ENCODE data around the gene RUBCNL. TPM values are rescaled to one million over a fixed set of nuclear protein-coding genes. Genes with fewer than 3 reads are reported as not detected.

The RUBCNL gene
- total RNA-seq, 2 donors from 2014 or later, result 2.1 to 2.3 TPM

DNA sequence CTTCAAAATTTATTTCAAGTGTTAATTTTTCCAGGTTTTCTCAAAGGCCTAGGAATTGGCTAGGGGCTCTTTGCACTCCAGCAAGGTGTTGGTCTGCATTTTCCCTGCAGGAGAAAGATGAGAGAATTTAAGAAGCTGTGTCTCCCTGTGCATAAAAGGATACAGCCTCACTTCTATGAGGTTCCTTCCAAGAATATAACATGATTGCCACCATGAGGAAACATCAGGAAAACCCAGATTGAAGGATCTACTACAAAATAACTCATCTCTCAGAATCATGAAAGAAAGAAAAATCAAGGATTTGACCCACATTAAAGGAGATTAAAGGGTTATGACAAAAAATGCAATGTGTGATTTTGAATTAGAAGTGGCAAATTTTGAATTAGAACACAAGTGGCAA is 69.9 kb downstream of the RUBCNL start:
- DNase-seq, result no peak
- no peak for ATAC-seq
- Histone ChIP-seq H3K27me3 (no peaks in the 10 kb centered on the region), H3K4me3 (no peak overlapping the region), H3K36me3 (replicated peaks in 1 of 2; ENCODE audit: insufficient read depth in 1 of 2, low read depth in 2 of 2) (no peaks in the 10 kb centered on the region), H3K27ac (no peak overlapping the region), H3K9me3 (no peaks in the 10 kb centered on the region), H3K4me1 (no peaks in the 10 kb centered on the region)
- no peak for TF ChIP-seq CTCF (IDR thresholded peaks at IDR 0.05)
- no peak for TF ChIP-seq POLR2A (IDR thresholded peaks at IDR 0.05)
- intact Hi-C loops (cut with DNase I), result no loop called here

- Histone ChIP-seq H3K36me3 (replicated peaks in 1 of 2; ENCODE audit: insufficient read depth in 1 of 2, low read depth in 2 of 2) (no peaks in the 10 kb centered on the region), H3K4me3 (no peak overlapping the region), H3K9me3 (no peaks in the 10 kb centered on the region), H3K27me3 (no peaks in the 10 kb centered on the region), H3K27ac (no peak overlapping the region), H3K4me1 (no peaks in the 10 kb centered on the region)
- DNase-seq (no peak), ATAC-seq (no peak)
- TF ChIP-seq CTCF (IDR thresholded peaks at IDR 0.05) (no peak), POLR2A (IDR thresholded peaks at IDR 0.05) (no peak)
- WGBS, 2 donors, result 67 to 74% methylated on average over 6 of the region's 6 CpGs
- intact Hi-C loops (cut with DNase I), result no loop called here
These were observed 71.5 kb downstream of the RUBCNL start for GRCh38 chr13:46315491-46316075.

DNA sequence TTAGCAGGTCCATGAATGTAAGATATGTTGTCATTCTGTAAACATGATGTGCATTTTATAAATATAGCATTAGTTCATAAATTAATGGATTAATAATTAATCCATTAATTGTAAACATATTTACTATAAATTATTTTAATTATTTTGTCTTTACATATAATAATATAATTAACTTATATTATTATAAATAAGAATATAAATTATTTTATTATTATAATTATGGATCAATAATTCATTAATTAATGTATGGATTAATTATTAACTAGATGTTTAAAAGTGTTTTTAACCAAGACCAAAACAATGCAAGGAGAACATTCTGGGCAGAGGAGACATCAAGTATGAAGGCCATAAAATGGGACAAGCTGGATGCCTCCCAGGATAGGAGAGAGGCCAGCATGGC is 72.0 kb downstream of the RUBCNL start:
- Histone ChIP-seq H3K27me3 (no peaks in the 10 kb centered on the region), H3K4me3 (no peak overlapping the region), H3K27ac (no peak overlapping the region), H3K36me3 (replicated peaks in 1 of 2; ENCODE audit: insufficient read depth in 1 of 2, low read depth in 2 of 2) (no peaks in the 10 kb centered on the region), H3K9me3 (no peaks in the 10 kb centered on the region), H3K4me1 (no peaks in the 10 kb centered on the region)
- intact Hi-C loops (cut with DNase I), result no loop called here
- ATAC-seq (no peak), DNase-seq (no peak)
- TF ChIP-seq CTCF (IDR thresholded peaks at IDR 0.05), result no peak
- no peak for TF ChIP-seq POLR2A (IDR thresholded peaks at IDR 0.05)

GRCh38 chr13:46314587-46314986 is 72.5 kb downstream of the RUBCNL start:
- TF ChIP-seq POLR2A (IDR thresholded peaks at IDR 0.05) (no peak), CTCF (IDR thresholded peaks at IDR 0.05) (no peak)
- intact Hi-C loops (cut with DNase I), result no loop called here
- no peak for DNase-seq
- H3K27ac ChIP-seq, result no peak overlapping the region
- no peaks in the 10 kb centered on the region for H3K36me3 ChIP-seq (replicated peaks in 1 of 2; ENCODE audit: insufficient read depth in 1 of 2, low read depth in 2 of 2)
- no peaks in the 10 kb centered on the region for H3K9me3 ChIP-seq
- ATAC-seq, result no peak
- no peaks in the 10 kb centered on the region for H3K4me1 ChIP-seq
- H3K27me3 ChIP-seq, result no peaks in the 10 kb centered on the region
- H3K4me3 ChIP-seq, result no peak overlapping the region
- 94 to 97% methylated on average over 1 of the region's 1 CpG for WGBS, 2 donors

GRCh38 chr13:46313432-46314257 is 73.4 kb downstream of the RUBCNL start:
- DNase-seq (no peak), ATAC-seq (no peak)
- Histone ChIP-seq H3K4me1 (no peaks in the 10 kb centered on the region), H3K4me3 (no peak overlapping the region), H3K36me3 (replicated peaks in 1 of 2; ENCODE audit: insufficient read depth in 1 of 2, low read depth in 2 of 2) (no peaks in the 10 kb centered on the region), H3K9me3 (no peaks in the 10 kb centered on the region), H3K27me3 (no peaks in the 10 kb centered on the region), H3K27ac (no peak overlapping the region)
- 77 to 87% methylated on average over 6 of the region's 6 CpGs for WGBS, 2 donors
- intact Hi-C loops (cut with DNase I), result no loop called here
- TF ChIP-seq POLR2A (IDR thresholded peaks at IDR 0.05) (no peak), CTCF (IDR thresholded peaks at IDR 0.05) (no peak)

Measured in body of pancreas (tissue), 4 donors.